ENCODE measurements around the gene HEPACAM.

HEPACAM gene

DNA sequence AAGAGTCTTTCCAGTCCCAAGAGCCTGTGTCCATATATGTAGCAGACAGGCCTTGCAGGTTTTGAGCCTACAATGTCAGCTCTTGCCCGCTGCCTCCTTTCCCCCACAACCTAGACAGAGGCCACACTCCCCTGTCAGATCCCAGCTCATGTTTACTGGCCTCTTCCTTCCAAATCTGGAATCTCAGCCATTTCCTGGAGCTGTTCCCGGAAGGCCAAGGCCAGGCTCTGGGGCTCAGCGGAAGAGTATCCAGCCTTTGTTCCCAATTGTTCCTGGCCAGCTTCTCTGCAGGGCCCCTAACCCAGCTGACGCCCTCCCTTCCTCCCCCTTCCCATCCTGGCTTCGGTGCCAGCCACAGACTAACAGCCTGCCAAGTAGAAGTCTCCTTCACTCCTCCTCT is 37.1 kb downstream of the HEPACAM start:
- no peak for DNase-seq

DNA sequence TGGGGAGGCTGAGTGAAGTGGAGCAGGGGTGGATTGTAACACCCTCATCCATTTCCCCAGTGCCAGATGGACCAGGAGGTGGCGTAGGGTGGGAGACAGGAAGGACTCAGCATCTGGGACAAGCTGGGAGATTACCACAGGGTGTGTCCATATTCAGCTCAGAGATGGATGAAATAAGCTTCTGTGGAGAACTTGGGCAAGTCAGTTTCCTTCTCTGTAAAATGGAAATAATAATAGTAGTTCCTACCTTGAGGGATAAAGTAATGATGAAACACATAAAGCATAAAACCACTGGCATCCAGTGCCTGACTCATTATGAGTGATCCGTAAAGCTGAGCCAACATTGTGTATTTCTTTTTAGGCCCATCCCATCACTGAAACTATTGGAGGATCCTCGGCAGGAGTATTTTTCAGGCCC is 37.6 kb downstream of the HEPACAM start:
- no peak for DNase-seq

- no peak for DNase-seq
Observed at GRCh38 chr11:124897674-124898262, 38.1 kb downstream of the HEPACAM start, which contains the start of gene ROBO4. ROBO4 (minus strand) TSS chr11:124897865; CDS start chr11:124897795, 70 bp downstream.

DNA sequence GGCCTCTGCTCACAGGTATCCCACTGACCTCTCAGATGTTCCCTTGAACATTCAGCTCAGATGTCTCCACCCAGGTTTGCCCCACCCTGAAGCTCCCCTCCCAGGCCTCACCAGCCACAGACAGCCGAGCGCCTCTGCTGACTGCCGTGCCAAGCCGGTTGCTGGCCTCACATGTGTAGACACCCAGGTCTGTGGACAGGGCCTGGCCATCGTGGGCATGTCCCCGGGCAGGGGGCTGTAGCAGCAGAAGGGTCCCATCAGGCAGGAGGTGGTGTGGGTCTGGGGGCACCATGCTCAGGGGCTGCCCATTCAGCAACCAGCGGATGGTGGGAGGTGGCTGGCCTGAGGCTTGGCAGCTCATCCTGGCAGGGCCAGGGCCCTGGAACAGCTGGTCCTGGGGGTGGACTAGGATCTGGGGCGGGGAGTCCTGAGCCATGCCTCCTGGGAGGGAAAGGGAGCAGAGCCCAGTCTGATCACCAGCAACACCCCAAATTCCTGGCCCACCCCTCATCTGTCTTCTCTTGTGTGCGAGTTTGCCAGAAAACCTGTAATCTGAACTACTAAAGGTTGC is 38.9 kb downstream of the HEPACAM start:
- no peak for DNase-seq

- DNase-seq, result no peak
Observed at GRCh38 chr11:124896071-124896750, 39.6 kb downstream of the HEPACAM start.

- no peak for DNase-seq
Observed at GRCh38 chr11:124895471-124895971, 40.3 kb downstream of the HEPACAM start.

- no peak for DNase-seq
Observed at GRCh38 chr11:124894606-124895430, 41.0 kb downstream of the HEPACAM start.

DNA sequence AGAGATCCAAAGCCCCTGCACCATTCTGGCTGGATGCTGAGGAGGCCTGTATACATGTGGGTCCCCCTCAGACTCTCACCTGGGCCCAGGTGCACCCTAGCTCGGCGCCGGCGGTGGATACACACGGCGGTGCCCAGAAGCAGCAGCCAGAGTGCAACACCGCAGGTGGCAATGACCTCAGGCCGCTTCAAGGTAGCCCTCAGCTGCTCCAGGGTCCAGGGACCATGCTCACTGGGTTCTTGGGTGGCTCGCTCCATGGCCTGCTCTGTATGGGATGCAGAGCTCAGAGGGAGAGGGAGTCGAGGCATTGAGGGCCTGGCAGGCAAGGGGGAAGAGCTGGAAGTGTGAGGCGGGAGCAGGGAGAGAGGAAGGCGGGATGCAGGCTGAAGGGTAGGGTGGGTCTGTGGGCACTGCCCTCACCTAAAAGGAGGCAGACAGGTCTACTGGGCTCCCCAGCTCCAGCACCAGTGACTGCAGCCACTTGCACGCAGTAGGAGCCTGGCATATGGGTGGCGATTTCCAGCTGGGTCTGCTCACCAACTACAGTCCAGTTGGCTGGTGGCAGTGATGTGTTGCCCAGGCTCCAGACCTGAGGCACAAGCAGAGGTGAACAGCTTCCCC is 42.0 kb downstream of the HEPACAM start:
- DNase-seq, result no peak

DNA sequence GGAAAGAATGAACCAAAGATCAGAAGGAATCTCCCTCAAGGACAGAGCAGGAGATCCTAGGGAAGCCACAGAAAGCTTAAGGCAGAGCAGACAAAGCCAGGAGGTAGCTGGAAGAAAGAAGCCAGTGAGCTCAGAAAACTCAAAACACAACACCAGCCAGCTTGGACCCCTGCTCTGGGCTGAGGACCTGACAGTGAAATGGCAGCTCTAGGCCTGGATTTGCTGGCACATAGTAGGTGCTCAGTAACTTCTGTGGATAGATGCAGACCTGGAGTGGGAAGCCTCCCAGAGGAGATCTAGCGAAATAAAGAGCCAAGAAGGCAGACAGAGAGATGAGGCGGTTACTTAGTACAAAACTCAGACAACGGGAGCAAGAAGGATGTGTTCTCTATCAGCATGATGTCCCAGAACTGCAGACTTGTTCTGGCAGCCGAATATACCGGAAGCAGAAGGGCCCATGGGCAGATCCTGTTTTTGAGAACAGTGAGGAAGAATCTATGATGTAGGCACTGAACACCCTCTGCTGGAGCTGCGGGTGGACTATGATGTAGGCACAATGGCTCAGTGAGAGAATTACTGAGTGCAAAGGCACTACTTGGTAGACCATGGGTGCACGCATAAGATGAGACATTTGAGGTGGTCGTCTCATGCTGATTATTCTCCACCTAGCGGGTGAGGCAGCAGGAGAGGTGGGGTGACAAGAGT is 42.9 kb downstream of the HEPACAM start:
- no peak for DNase-seq

- no peak for DNase-seq
Observed at GRCh38 chr11:124892146-124892545, 43.7 kb downstream of the HEPACAM start.

GRCh38 chr11:124891373-124891861 is 44.4 kb downstream of the HEPACAM start:
- DNase-seq, result peak; percentile 58

GRCh38 chr11:124890683-124891372 is 45.0 kb downstream of the HEPACAM start:
- no peak for DNase-seq

- DNase-seq, result no peak
Observed at GRCh38 chr11:124890151-124890550, 45.7 kb downstream of the HEPACAM start.

GRCh38 chr11:124889191-124890091 is 46.4 kb downstream of the HEPACAM start:
- DNase-seq, result no peak

DNA sequence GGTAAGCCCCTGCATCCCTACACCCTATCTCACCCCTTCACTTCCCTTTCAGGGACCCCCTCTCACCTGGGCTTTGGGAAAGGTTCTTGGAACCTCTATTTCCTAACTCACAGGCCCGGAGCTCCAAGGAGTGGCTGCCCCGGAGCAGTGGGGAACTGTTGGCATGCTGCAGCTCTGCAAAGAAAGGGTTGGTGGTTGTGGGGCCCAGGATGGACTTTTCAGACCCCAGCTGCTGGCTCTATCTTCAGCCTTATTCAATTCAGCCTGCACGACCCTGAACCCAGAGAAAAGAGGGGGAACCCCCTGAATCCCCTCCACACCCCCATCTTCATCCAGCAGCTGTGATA is 48.2 kb downstream of the HEPACAM start:
- DNase-seq, result no peak

DNA sequence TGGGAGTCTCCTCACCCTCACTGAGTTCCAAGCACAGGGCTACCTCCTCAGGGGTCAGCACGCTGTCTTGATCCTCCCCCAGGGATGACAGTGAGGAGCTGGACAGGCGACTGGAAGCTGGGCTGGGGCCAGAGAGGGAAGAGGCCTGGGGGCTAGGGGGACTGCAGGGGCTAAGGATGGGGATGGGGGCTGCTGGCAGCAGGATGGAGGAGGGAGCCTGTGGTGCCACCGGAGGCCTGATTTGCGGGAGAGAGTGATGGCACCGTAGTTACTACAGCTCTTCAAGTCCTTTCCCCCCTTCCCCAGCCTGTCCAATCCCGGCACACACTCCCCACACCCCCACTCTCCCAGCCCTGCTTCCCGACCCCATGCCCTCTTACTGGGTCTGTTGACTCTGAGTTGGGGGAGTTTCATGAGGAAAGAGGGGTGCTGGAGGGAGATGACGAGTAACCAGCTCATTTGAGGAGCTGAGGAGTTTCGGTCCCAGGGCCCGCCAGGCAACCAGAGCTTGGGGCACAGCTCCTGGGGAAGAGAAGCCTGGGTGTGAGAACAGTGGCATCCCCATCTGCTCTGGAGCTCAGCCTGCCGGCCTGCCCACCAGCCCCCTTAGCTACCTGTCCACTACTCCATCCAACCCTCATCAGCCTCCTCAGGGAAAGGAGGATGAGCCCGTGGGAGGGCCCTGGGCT is 48.7 kb downstream of the HEPACAM start:
- no peak for DNase-seq

DNA sequence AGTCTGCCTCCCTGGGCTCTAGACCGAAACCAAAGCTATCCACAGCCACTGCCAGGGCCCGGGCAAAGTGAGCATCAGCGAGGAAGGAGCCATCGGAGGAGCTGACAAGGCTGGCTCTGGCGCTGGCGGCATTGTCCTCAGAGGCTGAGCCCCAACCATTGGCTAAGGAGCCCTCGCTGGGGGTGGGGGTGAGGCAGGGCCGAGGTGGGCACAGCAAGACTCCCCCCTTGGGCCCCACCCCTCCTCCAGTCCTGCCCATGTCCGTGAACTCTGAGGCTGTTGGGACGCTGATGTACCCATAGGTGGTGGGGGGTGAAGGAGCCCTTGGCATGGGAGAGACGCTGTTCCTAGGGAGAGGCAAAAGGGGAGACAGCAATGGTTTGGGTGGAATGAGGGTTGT is 49.4 kb downstream of the HEPACAM start:
- DNase-seq, result no peak

DNA sequence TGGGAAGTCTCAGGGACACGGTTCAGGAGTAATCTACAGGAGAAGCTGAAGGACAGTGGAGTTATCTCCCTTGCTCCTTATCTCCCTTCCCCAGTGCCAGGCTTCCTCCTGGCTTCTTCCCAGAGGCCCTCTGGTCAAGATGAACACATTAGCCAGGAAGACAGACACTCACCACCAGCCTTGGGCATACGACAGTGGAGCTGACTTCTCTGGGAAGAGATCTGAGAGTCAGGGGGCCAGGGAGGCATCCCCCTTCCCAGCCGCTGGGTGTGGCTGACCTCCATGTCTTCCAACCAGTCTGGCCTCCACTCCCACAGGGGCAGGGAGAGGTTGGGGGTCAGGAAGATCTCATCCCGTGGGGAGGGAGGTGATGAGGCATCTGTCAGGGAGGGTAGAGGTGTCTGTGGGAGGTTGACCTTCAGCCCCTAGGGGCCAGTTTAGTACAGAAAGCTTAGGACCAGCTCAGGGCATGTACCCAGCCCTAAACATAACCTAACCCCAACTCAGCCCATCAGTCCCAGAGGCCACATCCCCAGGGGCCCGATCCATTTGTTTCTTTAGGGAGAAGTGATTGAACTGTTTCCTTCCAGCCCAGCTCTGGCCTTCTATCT is 50.9 kb downstream of the HEPACAM start:
- DNase-seq, result no peak

- DNase-seq, result no peak
Observed at GRCh38 chr11:124884340-124884739, 51.5 kb downstream of the HEPACAM start.

Data from retina (tissue), 1 donor.